Measurements from ENCODE around the gene FAM149A.

The FAM149A gene

DNA sequence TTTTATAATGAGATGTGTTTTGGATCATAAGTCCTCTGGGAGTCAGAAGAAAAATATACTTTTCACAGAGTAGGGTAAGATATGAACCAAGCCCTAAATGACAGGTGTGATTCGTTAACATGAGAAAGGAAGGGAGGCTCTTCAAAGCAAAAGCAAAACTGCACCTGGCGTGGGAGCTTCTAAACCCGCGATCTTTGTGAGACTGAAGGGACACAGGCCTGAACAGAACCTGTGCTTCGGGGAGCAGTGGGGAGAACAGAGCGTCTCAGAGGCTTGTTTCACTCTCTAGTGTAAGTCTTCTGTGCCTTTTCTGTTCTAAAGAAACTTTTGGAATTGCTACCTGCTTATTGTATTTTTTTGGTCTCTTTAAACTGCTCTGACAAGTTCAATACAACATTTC is 56.6 kb downstream of the FAM149A start:
- no peak for DNase-seq

DNA sequence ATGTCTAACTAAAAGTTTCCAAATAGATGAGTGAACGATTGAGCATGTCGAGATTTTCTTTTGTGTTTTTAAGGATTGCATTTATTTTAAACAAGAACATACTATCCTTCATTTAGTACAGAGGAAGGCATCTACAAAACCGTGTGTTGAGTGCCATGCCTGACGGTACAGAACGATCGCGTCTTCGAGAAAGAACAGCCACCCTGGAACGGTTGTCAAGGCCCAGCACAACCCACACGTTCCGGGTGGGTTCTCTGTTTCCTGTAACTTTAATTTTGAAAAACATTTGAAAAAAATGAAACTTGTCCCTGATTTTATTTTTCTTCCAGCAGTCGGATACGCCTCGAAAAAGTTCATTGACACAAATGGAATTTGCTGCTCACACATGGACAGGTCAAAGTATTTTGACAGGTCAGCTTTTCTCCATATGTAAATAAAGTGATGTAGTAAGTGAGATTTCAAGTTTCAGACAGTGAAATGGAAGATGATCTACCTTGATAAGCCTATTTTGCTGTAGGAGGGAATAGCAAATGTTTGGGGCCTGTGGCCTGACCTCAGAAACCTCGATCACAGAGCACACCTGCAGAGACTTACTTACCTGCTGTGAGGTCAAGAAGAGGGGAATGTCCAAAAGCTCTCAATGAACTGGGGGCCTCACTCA is 62.5 kb downstream of the FAM149A start:
- no peak for DNase-seq

DNA sequence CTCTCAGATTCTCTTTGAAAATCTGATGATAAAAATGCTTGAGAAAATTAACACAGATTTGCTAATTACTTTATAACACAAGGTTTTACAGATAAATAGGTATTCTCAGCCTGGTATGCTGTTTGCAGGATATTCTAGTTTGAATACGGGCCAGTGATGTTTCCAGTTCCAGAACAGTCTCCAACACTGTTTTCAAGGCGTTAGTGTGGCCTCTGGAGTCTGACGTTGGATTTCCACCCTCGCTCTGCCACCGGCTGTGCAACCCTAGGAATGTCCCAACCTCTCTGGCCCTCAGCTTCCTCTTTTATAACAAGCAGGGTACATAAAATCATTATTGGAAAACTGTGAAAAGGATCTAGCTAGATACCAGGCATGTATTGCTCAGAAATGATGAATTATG is 63.1 kb downstream of the FAM149A start:
- DNase-seq, result no peak

DNA sequence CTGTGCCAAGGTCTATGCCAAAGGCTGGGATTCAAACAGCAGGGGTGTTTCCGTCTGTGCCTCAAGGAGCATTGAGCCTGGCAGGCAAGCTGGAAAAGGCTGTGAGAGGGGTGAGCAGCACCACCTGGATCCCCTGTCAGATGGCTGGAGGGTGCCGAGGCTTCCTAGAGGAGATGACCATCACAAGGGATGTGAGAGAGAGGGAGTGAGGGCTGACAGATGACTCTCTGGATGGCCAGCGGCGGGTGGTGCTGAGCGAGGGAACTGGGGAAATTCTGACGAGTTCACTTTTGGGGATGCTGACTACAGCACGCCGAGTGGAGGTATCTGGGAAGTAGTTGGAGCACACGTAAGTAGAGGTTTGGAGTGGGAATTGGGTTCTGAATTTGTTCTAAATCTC is 64.2 kb downstream of the FAM149A start:
- DNase-seq, result no peak

DNA sequence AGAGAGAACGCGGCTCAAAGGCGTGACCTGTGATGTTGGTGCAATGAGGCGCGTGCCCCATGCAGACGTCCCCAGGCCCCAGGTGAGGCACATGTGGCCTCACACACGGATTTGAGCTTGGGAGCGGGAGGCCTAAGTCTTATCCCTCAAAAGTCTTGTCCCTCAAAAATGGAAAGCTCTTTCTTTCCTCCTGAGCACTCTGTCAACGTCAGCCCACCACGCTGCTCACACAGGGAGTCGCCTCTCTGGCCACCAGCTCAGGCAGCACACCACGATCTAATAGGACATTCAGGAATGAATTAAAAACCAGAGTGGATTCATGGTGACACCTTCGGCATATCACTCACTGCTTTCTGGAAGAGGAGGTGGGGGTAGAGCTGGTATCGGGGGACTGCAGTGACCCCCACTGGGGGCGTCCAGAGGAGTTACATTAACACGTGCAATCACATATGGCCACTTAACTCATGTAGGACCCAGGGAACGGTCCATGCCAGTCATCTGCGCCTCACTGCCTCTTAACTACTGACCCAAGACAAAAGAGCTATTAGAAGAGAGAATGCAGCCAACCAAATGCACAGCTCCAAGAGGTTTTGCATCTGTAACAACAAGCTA is 64.9 kb downstream of the FAM149A start:
- DNase-seq, result no peak

DNA sequence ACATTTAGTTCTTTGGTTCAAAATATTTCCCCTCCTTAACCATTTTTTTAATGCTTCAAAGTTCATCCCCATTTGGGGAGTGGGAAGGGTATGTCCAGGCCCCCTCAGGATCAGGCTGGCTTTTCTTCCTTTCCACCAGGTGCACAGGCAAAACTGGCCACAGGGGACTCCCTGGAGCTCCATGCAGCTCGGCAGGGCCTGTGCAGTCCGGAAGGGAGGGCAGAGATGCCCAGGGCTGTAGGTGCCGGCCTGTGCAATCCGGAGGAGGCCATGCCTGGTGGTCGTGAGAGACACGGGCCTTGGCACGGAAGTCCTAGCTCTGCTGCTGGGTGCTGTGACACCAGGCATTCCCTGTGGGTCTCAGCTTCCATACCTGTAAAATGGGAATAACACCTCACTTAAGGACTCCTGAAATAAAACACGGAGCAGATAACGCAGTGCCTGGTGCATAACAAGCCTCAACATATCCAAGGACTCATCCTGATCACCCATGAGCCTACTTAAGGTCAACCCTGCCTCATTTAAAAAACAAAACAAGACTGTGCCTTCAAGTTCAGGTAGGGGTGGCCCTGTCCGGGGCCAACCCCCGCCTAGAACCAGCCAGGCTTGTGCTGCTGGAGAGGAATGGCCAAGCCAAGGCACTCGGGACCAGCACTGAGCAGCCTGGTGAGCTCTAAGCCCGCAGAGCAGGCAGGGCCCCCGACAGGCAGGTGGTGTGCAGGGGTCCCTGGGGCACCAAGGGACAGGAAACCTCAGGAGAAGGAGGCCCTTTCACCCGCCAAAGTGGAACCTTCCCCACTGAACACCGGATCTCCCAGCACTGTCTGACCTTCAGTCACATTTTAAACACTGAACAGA is 65.7 kb downstream of the FAM149A start:
- no peak for DNase-seq

DNA sequence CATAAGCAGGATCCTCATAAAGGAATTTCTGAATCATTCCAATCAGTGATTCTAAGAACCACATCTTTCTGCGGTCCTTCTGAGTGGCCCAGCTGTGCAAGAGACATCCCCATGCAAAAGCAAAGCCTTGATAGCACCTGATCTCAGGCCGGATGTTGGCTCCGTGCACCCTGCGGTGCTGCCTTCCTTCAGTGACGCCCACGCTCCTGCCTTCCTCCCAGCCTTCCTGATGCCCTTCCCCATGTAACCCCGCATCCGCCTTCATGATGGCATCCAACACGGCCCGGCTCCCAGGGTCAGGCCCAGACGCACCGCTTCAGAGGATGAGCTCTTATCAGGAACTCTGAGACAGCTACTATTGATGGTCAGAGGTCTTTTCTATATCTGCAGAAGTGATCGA is 66.5 kb downstream of the FAM149A start:
- no peak for DNase-seq

DNA sequence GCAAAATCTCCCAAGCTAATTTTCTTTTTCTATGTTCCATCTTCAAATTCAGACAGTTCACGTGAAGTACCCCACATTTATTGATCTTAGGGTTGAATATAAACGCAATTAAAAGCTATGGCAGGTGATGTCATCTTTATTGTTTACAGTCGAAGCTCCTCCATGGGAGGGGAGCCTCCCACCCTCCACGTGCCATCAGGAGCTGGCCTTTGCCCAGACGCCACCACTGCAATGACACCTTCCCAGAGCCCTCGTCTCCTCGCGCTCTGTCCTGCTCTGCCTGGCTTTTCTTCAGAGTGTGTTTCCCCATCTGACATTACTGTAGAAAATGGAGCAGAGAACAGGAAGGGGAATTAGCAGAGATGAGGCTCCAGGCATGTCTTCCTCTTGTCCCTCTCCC is 68.0 kb downstream of the FAM149A start:
- no peak for DNase-seq

DNA sequence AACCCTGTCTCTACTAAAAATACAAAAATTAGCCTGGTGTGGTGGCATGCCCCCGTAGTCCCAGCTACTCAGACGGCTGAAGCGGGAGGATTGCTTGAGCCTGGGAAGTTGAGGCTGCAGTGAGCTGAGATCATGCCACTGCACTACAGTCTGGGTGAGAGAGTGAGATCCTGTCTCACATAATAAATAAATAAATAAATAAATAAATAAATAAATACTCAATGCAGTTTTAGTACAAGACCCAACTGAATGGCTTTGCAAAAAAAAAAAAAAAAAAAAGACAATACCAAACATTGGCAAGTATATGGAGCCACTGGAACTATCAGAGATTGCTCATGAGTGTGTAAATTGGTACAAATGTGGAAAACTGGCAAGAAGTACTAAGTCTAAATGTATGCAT is 83.6 kb downstream of the FAM149A start:
- DNase-seq, result no peak

DNA sequence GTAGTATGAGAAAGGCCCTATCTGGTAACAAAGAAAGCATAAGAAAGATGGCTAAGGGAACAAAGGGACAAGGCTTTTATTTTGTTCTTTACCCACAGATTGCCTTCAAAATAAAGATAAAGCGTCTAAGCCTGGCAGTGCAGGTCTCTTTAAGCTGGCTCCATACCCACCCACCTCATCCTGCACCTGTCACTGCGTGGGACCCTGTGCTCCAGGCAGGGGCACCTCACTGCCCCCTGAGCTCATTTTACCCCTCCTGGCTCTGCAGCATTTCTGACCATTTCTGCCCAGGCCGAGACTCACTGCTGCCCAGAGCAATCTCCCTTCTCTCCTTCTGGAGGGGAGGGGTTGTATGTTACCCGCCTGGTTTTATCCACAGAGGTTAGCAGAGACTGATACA is 85.2 kb downstream of the FAM149A start:
- no peak for DNase-seq

DNA sequence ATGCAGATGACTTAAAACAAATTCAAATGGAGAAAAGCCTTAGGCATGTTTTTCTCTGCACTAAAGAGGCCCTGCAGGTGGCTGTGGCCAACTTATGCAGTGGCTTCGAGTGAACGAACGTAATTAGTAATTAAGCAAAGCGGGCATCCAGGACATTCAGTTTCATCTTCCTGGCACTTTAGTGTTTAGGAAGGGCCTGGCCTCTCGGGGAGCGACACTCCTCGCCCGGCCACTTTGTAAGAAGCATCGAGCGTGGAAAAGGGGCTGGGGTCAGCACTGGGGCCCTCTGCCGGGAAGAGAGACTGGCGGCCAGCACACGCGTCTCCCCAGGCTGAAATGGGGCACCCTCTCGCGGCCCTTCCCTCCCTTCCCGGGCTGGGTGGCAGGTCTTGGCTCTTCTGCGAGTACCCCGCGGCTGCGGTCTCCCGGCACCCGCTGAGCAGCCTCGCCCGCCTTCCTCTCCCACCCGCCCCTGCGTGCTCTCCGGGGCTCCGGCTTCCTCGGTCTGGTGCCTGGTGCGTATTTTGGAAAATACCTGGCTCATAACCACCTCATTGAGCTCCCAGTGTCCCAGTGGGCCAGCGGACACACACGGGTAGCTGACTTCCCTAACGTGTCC is 86.2 kb downstream of the FAM149A start:
- DNase-seq, result no peak

DNA sequence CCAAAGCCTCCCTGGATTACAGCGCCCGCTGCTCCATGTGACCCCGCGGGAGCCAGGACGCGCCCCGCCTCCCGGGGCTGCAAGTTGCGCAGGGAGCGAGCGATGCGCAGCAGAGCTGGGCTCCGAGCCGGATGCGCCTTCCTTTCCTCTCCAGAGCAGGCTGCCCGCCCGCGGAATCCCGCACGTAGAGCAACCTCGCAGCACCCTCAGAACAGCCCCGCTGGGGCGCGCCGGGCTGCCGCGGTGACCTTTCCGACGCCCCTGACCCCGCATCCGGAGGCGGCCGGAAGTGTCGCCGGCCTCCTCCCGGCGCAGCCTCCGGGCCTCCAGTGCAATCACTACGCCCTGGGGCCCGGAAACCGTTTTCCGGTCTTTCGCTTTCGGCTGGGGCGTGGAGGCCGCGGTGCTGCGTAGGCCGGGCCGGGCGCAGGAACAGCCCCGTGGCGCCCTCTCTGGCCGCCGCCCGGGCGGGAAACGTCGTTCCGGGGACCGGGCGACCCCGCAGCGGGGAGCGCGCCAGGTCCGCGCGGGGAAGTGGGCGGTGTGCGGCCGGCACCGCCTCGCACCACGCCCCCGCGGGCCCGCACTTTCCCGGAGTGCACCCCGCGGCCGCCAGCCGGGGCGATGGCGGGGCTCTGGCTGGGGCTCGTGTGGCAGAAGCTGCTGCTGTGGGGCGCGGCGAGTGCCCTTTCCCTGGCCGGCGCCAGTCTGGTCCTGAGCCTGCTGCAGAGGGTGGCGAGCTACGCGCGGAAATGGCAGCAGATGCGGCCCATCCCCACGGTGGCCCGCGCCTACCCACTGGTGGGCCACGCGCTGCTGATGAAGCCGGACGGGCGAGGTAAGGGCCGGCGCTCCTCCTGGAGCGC is 86.9 kb downstream of the FAM149A start, which contains the start of gene CYP4V2:
TSS of gene CYP4V2 (plus strand) at position 368 of the 866 bp plus-strand sequence. CDS start at position 625, 257 bp downstream.
- DNase-seq, result peak; percentile 24

DNA sequence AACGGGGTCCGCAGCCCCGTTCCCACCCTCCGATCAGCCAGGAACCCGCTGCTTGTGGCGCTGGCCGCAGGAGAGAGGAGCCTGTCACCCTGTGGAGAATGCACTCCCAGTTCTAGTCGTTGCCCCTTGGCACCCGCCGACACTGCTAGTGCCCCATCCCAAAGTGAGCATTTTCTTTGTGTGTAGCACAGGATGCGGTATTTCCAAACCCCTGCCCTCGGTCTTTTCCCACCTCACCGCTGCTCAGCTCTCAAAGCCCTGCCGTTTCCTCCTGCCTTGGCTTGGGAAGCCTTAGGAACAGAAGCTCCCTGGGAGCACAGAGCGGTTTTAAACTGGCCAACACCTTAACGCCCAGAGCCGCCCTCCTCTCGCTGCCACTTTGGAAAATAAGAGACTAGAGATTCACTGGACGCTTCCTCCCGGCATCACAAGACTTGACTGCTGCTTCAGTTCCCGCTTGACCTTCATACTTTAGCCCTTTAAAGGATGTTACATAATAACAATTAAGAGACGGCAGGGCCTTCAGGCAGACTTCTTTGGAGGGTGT is 87.6 kb downstream of the FAM149A start:
- DNase-seq, result no peak

DNA sequence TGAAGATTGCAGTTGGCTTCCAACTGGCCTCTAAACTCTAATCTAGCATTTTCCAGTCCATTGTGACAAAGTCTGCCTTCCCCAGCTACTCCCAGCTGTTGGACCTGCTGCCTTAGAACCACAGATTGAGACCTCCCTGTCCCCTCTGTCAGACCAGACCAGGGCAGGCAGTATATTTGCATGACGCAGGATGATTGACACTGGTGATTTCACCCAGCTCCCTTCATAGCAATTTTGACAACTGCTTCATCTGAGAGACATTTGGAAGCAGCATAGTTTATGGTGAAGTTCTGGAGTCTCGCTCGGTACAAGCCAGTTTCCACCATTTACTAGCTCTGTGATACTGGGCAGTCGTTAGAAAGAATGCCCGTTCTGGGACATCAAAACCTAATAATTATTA is 89.3 kb downstream of the FAM149A start:
- DNase-seq, result no peak

DNA sequence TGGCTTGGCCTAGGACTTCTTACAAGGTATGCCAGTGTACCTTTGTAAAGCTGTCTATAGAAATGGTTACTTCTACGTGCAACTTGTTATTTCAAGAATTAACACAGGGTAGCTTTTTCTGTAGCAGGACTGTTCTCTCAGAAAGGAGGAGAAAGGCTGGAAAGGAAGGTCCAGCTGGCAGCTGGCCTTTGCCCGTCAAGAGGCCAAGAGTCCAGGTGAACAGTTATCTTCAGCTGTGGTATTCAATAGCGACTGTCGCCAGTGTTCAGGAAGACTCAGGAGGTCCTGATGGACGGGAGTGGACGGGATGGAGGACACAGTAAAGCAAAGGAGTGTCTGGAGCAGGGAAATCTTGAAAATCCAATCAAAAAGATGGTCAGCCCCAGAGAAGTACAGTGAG is 91.6 kb downstream of the FAM149A start:
- no peak for DNase-seq

DNA sequence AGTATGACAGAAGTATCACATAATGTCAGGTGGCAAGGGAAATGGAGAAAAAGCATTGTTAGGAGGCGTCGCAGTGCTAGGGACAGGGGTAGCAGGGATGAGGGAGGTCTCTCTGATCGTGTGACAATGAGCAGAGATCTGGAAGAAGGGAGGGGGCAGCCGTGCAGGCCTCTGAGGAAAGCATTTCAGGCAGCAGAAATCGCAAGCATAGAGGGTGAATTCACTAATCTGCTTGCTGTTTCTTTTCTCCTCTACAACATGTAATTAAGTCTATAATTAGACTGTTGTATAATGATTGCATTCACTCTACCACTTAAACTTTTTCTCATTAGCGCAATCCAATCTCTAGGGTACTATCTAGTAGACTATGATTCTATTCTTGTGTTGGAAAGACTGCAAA is 96.0 kb downstream of the FAM149A start:
- DNase-seq, result no peak

DNA sequence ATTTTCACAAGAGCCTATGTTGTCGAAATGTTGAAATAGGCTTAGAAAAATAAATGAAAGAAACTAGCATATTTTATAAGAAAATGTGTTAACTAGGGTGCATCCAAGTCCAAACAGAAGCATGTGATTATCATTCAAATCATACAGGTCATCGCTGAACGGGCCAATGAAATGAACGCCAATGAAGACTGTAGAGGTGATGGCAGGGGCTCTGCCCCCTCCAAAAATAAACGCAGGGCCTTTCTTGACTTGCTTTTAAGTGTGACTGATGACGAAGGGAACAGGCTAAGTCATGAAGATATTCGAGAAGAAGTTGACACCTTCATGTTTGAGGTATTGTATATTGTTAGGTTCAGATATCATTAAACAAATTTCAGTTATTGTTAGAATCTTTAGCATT is 96.5 kb downstream of the FAM149A start:
- DNase-seq, result no peak

DNA sequence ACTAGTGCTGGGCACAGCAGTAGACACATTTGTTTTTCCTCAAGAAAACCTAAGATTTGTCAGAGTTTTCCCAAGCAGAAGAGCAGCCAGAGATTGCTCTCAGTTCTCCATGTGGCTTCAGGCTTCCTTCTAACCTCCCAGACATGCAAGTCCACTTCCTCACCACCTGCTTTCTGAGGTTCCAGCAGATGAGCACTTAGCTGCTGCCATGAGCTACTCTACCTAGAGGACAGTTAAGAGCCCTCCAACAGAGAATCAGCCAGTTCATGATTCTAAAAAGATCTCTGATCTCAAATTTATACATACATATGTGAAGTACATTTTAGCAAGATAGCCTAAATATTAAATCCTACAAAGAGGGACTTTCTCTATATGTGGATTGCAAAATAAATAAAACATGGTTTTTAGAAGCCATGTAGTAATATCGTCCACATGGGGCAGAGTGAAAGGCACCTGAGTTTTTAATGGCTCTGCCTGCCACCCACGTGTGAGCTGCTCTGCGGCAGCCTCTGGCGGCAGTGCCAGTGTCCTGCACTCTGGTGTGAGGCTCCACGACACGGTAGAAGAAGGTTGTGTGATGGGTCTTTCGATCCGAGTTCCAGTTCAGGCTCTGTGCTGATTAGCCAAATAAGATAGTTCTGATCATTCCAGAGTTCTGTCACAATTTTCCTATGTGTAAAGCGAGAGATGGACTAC is 97.2 kb downstream of the FAM149A start:
- no peak for DNase-seq

DNA sequence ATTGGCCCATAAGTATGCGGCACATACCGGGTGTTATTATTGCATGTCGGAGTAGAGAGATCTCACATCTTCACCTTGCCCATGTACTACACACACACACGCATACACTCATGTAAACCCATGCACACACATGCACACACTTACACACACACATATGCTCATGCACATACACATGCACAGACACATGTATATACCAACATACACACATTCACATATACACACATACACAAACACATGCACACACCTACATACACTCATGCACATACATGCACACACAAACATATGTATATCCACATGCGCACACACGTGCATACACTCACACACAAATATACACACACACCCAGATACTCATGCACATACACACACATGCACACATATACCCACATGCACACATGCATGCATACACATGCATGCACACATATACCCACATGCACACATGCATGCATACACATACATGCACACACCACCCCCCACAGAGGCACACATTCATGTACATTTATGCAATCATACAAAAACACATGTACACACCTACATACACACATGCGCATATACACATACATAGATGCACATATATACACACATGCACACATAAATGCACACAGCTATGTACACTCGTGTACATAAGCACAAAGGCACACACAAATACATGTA is 98.1 kb downstream of the FAM149A start:
- DNase-seq, result no peak

DNA sequence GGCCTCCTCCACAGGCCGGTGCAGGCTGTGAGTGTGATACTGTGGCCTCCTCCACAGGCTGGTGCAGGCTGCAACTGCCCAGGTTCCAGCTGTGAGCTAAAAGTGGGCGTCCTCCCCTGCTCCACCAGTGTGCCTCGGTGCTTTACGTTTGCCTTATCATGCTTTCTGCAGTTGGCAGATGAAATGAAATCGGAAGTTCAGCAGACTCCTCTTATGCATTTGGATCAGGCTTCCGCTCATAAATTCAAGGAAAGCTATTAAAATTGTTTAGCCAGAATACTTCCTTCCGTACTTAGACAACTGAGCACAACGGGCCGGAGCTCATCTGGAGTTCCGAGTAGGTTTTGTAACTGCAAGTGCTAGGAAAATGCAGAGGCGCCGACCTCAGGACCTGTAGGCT is 98.9 kb downstream of the FAM149A start:
- no peak for DNase-seq

DNA sequence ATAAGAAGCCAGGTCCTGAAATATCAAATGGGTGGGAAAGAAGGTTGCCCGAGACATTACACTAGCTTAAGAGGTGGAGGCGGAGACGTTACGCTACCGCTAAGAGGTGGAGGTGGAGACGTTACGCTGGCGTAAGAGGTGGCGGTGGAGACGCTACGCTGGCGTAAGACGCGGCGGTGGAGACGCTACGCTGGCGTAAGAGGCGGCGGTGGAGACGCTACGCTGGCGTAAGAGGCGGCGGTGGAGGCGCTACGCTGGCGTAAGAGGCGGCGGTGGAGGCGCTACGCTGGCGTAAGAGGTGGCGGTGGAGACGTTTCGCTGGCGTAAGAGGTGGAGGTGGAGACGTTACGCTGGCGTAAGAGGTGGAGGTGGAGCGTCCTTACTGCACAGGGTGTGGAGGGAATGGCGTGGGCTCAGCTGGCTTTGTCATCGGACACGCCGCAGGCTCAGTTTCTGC is 99.6 kb downstream of the FAM149A start:
- DNase-seq, result no peak
